HG02840 (cell line): ENCODE results near the gene SAMD10.

ENCODE experiments used
- ATAC-seq: cut with Tn5 transposase; IDR thresholded peaks from one replicate; pipeline ENCODE4 v1.9.1; 2021; ENCODE audit warnings: mild to moderate bottlenecking, moderate library complexity, moderate number of reproducible peaks; ENCODE audit not compliant: unreplicated experiment, low FRiP score

SAMD10 gene

DNA sequence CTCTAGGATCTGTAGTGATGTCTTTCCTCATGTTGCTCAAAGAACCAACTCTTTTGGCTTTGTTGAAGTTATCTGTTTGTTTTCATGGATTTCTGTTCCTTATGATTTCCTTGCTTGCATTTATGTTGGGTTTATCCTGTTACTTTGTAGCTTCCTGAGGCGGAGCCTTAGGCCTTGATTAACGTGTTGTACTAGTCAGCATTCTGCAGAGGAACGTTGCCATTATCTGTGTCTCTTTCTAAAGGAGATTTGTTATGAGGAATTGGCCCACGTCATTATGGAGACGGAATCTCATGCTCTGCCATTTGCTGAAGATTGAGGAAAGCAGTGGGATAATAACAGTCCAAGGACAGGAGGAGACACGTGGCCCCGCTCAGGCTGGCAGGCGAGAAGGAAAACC is 53.1 kb downstream of the SAMD10 start:
- no peak for ATAC-seq

DNA sequence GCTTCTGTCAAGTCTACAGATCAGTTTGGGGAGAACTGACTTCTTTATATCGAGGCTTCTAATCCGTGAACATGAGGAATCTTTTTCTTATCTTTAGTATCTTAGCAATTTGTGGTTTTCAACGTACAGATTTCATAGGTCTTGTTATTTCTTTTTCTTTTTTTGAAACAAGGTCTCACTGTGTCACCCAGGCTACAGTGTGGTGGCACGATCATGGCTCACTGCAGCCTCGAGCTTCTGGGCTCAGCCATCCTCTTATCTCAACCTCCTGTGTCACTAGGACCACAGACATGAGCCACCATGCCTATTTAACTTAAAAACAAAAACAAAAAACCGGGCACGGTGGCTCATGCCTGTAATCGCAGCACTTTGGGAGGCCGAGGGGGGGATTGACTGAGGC is 55.2 kb downstream of the SAMD10 start:
- ATAC-seq = no peak
